Stimulated activated CD4-positive, alpha-beta T cell treated with anti-CD3 and anti-CD28 coated beads, Interleukin-1b, Interleukin-23, amount 100 ng/mL, for 48 hours (primary cell): ENCODE data around the gene AXDND1.
A peak's percentile ranks its signal among the peaks of the same experiment; 100 is the strongest.
"Not testable (repeated sequence)": the region's sequence is repeated elsewhere in the genome, so short reads cannot be mapped to it uniquely, and the experiment has no call there.

Experiments
- DNase-seq: peaks from one replicate; pipeline ENCODE4 v3.0.0-alpha.2; 2020

AXDND1 gene

DNA sequence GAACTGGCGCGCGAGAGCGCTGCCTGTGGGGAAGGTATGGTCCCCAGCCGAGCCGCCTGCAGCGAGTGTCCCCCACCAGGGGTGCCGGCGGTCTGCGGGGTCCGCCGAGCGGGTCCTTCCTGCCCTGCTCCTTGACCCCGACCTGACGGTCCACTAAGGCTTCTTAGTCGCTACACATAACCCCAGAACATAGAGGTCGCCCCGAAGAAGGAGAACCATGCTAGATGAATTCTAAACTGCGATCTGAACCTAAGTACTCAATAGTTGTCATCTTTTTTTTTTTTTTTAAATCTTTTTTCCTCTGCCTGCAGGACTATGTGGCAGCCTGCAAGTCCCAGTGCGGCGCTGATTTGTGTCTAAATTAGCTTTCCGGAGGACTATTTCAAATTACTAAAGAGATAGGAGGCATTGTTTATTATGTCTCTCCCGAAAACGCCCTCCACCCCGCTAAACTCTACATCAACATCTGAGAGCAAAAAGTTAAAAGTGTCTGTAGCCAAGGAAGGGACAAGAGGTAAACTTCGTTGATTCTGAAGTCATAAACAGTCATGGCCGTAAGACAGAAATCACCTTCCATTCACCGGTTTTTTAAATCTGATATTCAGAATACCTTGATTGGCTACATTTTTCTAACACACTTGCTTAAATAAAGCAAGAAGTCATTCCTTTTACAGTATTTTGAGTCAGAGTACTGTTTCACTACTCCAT is 476 bp downstream of the AXDND1 start:
- peak; percentile 3 for DNase-seq

DNA sequence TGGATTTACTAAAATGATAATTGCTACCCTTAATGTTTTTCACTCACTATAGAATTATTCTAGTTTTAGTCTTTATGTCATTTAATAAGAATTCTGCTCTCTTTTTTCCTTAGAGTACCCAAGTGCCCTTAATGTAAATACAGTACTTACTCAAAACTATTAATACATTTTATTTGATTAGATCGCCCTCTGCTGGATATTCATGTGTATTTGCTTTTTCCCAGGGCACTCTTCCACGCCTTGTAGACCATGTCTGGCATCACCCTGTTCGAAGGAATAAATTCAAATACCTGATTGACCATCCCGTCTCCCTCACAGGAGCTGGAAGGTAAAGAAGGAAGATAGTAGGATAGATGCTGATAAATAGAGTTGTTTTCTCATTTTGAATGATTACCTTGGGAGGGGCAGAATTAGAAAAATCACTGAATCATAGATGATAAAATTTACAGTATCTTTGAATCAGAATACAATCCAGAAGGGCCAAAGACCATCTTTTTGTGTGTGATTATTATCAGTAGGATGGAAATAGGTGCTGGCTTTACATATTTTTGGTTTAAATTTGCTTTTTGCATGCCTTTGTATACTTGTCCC is 4.1 kb downstream of the AXDND1 start:
- peak; percentile 13 for DNase-seq

DNA sequence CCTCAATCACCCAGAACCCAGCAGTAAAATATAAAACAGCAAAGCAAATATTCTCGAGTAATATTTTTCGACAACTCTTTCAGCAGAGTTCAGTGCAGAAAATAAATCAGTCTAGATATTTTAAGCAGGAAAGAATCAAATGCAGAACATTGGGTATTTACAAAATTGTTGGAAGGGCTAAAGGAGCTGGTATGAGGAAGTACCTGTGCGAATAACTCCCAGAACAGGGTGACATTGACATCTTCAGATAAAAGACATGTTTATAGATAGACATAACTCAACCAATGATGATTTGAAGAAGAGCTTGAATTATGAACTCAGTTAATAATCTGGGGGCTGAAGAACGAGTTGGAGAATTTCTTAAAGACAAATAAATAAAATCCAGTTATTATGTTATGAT is 6.4 kb downstream of the AXDND1 start:
- no peak for DNase-seq

GRCh38 chr1:179376223-179376622 is 10.5 kb downstream of the AXDND1 start:
- no peak for DNase-seq

DNA sequence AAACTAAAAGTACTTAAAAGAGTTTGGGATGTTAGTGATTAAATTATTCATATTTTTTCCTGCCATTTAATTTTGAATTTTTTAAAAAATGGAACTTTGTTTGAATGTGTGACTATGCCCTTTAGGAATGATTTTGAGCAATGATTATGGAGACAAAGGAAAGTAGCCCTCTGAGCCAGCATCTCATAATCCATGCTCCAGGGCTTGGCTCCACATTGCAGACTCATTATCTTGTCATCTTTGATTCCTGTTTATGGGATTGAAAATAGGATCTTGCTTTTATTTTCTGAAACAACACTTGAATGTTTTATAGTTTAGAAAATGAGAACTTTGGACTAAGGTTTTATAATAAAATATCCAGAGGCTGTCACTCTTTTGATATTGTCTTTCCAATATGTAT is 14.5 kb downstream of the AXDND1 start:
- no peak for DNase-seq

- DNase-seq: no peak
Observed at GRCh38 chr1:179384027-179384426, 18.3 kb downstream of the AXDND1 start.

DNA sequence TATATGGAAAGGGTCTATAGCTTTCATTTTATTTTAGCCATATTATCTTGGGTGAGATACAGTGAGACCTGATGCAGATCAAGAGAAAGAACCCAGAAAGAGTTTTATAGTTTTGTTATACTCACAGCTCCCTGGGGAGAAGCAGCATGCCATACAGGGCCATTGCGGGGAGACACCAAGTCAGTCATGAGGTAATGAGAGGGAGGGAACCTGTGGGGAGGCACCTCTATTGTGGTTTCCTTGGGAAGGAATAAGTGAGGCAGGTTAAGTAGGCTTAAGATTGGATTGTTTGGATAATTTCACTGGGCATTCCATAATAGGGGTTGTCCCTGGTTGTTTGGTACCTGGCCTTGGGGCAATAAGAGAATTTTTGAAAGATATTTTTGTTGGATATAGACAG is 19.7 kb downstream of the AXDND1 start:
- DNase-seq: no peak

DNA sequence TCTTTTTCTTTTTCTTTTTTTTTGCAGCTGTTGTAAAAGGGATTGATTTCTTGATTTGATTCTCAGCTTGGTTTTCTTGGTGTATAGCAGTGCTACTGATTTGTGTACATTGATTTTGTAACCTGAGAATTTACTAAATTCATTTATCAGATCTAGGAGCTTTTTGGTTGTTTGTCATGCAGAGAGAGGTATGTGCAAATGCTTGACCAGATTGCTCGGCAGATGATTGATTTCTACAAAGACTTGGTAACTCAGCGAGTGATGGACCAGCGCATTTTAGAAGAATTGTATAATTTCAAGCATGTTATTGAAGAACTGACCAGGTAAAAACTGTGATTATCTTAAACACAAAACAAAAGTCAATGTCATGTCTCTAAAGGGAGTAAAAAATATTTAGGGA is 27.9 kb downstream of the AXDND1 start:
- DNase-seq: no peak

DNA sequence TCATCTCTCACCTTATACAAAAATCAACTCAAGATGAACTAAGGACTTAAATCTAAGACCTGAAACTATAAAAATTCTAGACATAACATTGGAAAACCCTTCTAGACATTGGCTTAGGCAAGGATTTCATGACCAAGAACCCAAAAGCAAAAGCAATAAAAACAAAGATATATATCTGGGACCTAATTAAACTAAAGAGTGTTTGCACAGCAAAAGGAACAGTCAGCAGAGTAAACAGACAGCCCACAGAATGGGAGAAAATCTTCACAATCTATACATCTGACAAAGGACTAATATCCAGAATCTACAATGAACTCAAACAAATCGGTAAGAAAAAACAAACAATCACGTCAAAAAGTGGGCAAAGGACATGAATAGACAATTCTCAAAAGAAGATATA is 33.6 kb downstream of the AXDND1 start:
- DNase-seq: not testable (repeated sequence)

DNA sequence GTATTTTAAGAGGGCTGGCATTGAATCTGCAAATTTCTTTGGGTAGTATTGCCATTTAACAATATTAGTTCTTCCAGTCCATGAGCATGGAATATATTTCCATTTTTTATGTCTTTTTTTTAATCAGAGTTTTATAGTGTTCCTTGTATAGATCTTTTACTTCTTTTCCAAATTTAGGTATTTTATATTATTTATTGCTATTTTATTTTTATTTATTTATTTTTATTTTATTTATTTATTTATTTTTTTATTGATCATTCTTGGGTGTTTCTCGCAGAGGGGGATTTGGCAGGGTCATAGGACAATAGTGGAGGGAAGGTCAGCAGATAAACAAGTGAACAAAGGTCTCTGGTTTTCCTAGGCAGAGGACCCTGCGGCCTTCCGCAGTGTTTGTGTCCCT is 52.0 kb downstream of the AXDND1 start:
- DNase-seq: not testable (repeated sequence)

GRCh38 chr1:179418706-179419105 is 52.9 kb downstream of the AXDND1 start:
- DNase-seq: not testable (repeated sequence)

- no peak for DNase-seq
Observed at GRCh38 chr1:179424610-179425009, 58.8 kb downstream of the AXDND1 start.

DNA sequence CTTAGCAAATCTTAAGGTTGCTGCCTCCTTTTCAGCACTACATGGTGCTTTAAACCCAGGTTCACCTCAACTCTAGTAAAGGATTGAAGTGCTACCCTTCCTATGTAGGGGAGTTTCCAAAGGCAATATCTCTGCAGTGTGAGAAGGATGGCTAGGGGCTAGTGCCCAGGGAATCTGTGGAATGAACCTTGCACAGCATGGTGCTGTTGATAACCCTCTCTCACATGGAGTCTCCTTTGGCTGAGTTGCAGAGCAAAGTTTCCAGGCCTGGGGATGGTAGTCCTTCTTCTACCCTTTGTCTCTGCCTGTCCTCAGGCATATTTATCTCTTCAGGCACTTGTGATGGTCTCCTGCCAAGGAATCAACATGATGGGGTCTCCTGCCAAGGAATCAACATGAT is 59.4 kb downstream of the AXDND1 start:
- no peak for DNase-seq

- no peak for DNase-seq
Observed at GRCh38 chr1:179437171-179437570, 71.4 kb downstream of the AXDND1 start.

DNA sequence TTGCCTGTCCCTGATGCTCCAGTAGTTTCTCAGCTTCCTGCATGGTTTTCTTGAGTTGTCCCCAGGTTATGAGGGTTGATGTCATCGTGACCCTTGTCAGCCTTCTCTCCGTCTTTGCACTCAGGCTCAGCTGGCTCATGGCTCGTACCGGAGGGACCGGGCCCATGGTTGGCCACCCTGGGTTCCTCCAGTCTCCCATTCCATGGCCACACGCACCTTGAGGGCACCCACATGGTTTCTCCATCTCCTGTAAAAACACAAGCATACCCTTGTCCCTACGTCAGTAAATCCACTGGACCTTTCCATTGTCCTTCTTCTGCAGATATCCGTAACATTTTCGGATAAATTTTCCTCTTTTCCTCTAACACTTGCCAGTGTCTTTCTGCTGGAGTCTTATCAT is 73.9 kb downstream of the AXDND1 start:
- DNase-seq: not testable (repeated sequence)

DNA sequence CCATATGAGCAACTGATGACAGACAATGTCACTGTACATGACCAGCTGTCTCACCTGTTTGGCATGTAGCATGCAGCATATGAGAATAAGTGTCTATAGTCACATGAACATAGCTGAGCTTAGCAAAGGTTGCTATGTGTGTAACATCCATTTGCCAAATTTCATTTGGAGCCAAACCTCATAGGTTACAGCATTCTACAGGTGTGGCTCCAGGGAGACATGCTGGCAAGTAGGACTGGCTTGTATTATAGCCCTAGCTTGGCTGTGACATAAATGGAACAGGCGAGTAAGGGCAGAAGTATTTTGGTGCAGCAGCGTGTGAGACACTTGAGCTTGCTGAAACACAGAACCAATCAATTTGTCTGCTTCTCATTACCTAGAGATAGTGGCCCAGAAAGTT is 74.5 kb downstream of the AXDND1 start:
- not testable (repeated sequence) for DNase-seq

- no peak for DNase-seq
Observed at GRCh38 chr1:179440971-179441370, 75.2 kb downstream of the AXDND1 start.

DNA sequence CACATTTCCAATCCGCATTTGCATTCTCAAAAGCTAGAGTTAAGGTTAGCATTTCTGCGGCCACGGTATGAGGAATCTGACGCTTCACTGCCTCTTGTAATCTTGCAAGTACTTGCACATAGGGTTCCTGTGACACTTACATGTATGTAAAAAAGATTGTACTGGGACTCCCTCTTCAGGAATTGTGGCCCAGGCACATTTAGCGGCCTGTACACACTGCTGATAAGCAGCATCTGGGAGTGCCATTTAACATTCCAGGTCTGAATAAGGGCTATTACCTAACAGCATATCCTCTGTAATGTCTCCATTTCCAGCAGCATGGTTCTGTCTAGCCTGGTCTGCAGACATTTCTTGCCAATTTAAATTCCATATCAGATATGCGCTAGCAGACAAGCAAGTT is 75.7 kb downstream of the AXDND1 start:
- no peak for DNase-seq

DNA sequence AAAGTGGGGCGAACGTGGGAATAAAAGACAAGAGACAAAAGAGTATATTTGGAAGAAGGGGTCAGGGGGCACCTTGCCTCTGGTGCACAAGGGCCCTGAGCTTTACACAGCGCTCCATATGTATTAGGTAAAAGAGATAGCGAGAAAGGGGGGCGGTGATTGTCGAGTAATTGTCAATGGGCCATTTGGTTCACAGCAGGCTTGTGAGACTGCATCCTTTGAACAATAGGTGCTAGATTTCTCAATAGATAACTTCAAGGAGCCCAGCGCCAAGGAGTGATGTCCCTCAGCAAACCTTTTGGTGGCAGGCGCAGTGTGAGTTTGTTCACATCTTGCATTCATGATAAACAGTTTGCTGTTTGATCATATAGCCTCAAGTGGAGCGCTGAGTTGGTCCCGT is 77.1 kb downstream of the AXDND1 start:
- DNase-seq: not testable (repeated sequence)

GRCh38 chr1:179445593-179445992 is 79.8 kb downstream of the AXDND1 start:
- DNase-seq: no peak

- no peak for DNase-seq
Observed at GRCh38 chr1:179447489-179447888, 81.7 kb downstream of the AXDND1 start.

- no peak for DNase-seq
Observed at GRCh38 chr1:179448437-179449149, 82.8 kb downstream of the AXDND1 start.

GRCh38 chr1:179459606-179460206 is 93.9 kb downstream of the AXDND1 start:
- DNase-seq: not testable (repeated sequence)

GRCh38 chr1:179465661-179466060 is 99.9 kb downstream of the AXDND1 start:
- not testable (repeated sequence) for DNase-seq
